ENCODE results near the gene ARHGAP29. TPM values are rescaled to one million over a fixed set of nuclear protein-coding genes. Genes with fewer than 3 reads are reported as not detected.

ARHGAP29 gene
- total and polyA plus RNA-seq, 7 experiments from 2014 or later = 0.02 to 0.37 (median 0.13) TPM; not detected in 4

Other genes starting within 250 kb of the ARHGAP29 start
- not detected for gene ABCA4, start 116.4 kb downstream of the ARHGAP29 start, total RNA-seq
- gene ABCA4, start 116.4 kb downstream of the ARHGAP29 start, polyA plus RNA-seq = not detected
- 10 to 100 TPM; 18.0 to 31.2 (median 25.0) TPM for gene ABCD3, start 180.8 kb upstream of the ARHGAP29 start, total RNA-seq
- gene ABCD3, start 180.8 kb upstream of the ARHGAP29 start, polyA plus RNA-seq = 10 to 100 TPM; 22.2 to 24.4 TPM